Keratinocyte (primary cell): Measurements from ENCODE around the gene RCAN2.

ENCODE experiments used
- CTCF ChIP-seq, 3 experiments: IDR thresholded peaks in 1 of 3; conservative IDR thresholded peaks in 1 of 3; optimal IDR thresholded peaks in 1 of 3; 2 replicates in 2 of 3; 3 replicates in 1 of 3; pipeline versions ENCODE3 to v1.5.1; 2011; ENCODE audit warnings: low read length in 3 of 3, mild to moderate bottlenecking in 3 of 3, moderate library complexity in 2 of 3, control low read depth in 1 of 3, inconsistent platforms in 1 of 3; ENCODE audit not compliant: insufficient read depth in 2 of 3; ENCODE audit errors: extremely low read depth in 1 of 3
- EZH2 ChIP-seq: IDR thresholded peaks from one replicate; pipeline ENCODE4 v1.6.1; 2012; ENCODE audit warnings: inconsistent platforms, mild to moderate bottlenecking, low read length, moderate library complexity

- no peak for TF ChIP-seq CTCF (optimal IDR thresholded peaks at IDR 0.05 in 1 of 3, IDR thresholded peaks at IDR 0.05 in 1 of 3, conservative IDR thresholded peaks at IDR 0.05 in 1 of 3; ENCODE audit: extremely low read depth in 1 of 3, insufficient read depth in 2 of 3, low read length in 3 of 3)
- TF ChIP-seq EZH2 = no peak
Observed at GRCh38 chr6:46290421-46291274, 200.6 kb downstream of the RCAN2 start.
